ENCODE data around the gene CHST5.
"Not testable (repeated sequence)": the region's sequence is repeated elsewhere in the genome, so short reads cannot be mapped to it uniquely, and the experiment has no call there.

CHST5 gene

GRCh38 chr16:75548456-75548855 lies 12.5 kb upstream of the CHST5 start:
- not testable (repeated sequence) for DNase-seq

- no peak for DNase-seq
Observed at GRCh38 chr16:75546293-75546692, 10.4 kb upstream of the CHST5 start.

- DNase-seq = not testable (repeated sequence)
Observed at GRCh38 chr16:75545879-75546278, 10.0 kb upstream of the CHST5 start.

GRCh38 chr16:75542462-75542861 lies 6.6 kb upstream of the CHST5 start:
- not testable (repeated sequence) for DNase-seq

GRCh38 chr16:75541236-75541635 lies 5.3 kb upstream of the CHST5 start:
- DNase-seq = no peak

- not testable (repeated sequence) for DNase-seq
Observed at GRCh38 chr16:75538882-75539565, 3.1 kb upstream of the CHST5 start.

GRCh38 chr16:75537776-75538175 lies 1.9 kb upstream of the CHST5 start:
- DNase-seq = no peak

- DNase-seq = no peak
Observed at GRCh38 chr16:75535211-75535843, 581 bp downstream of the CHST5 start.

GRCh38 chr16:75534560-75535205 lies 1.2 kb downstream of the CHST5 start:
- no peak for DNase-seq

GRCh38 chr16:75532791-75533190 lies 3.1 kb downstream of the CHST5 start:
- no peak for DNase-seq

- DNase-seq = no peak
Observed at GRCh38 chr16:75532142-75532765, 3.7 kb downstream of the CHST5 start.

- DNase-seq = no peak
Observed at GRCh38 chr16:75529959-75530358, 5.9 kb downstream of the CHST5 start.

- DNase-seq = no peak
Observed at GRCh38 chr16:75529056-75529905, 6.6 kb downstream of the CHST5 start.

- no peak for DNase-seq
Observed at GRCh38 chr16:75527825-75528299, 8.0 kb downstream of the CHST5 start.

- DNase-seq = no peak
Observed at GRCh38 chr16:75526032-75526790, 9.7 kb downstream of the CHST5 start.

GRCh38 chr16:75519175-75519574 lies 16.7 kb downstream of the CHST5 start:
- no peak for DNase-seq

- DNase-seq = peak; percentile 38
Observed at GRCh38 chr16:75516189-75516966, 19.5 kb downstream of the CHST5 start.

- no peak for DNase-seq
Observed at GRCh38 chr16:75514296-75514695, 21.6 kb downstream of the CHST5 start.

- DNase-seq = no peak
Observed at GRCh38 chr16:75506574-75506973, 29.3 kb downstream of the CHST5 start.

- no peak for DNase-seq
Observed at GRCh38 chr16:75506107-75506506, 29.8 kb downstream of the CHST5 start.

GRCh38 chr16:75503801-75504200 lies 32.1 kb downstream of the CHST5 start:
- DNase-seq = no peak
